IMR-90 (cell line): Measurements from ENCODE around the gene HPN.

Experiments used
- BHLHE40 ChIP-seq: fragments of 150-350 bp; IDR thresholded peaks from 2 replicates; pipeline ENCODE4 v1.6.1; 2016; ENCODE audit warnings: mild to moderate bottlenecking, low read depth, low read length
- CHD1 ChIP-seq: IDR thresholded peaks from 2 replicates; pipeline ENCODE4 v1.6.1; 2012; ENCODE audit warnings: low read depth, low read length, improper control_type of control experiment
- CTCF ChIP-seq: conservative IDR thresholded peaks from 2 replicates; pipeline ENCODE4 v1.5.1; 2012; ENCODE audit warnings: mild to moderate bottlenecking, low read depth, low read length, improper control_type of control experiment
- FOS ChIP-seq: fragments of 150-350 bp; IDR thresholded peaks from 2 replicates; pipeline ENCODE4 v1.6.1; 2016; ENCODE audit warnings: low read depth, low read length
- MXI1 ChIP-seq: IDR thresholded peaks from 2 replicates; pipeline ENCODE4 v1.6.1; 2012; ENCODE audit warnings: low read depth, mild to moderate bottlenecking, low read length, moderate library complexity, borderline replicate concordance
- NFE2L2 ChIP-seq: fragments of 150-350 bp; IDR thresholded peaks from 2 replicates; pipeline ENCODE4 v1.6.1; 2016; ENCODE audit warnings: low read depth, mild to moderate bottlenecking, low read length
- POLR2A ChIP-seq: IDR thresholded peaks from 2 replicates; pipeline ENCODE4 v1.6.1; 2012; ENCODE audit warnings: mild to moderate bottlenecking, low read depth, low read length
- RAD21 ChIP-seq: IDR thresholded peaks from 2 replicates; pipeline ENCODE4 v1.6.1; 2012; ENCODE audit warnings: low read length, improper control_type of control experiment
- RCOR1 ChIP-seq: IDR thresholded peaks from 2 replicates; pipeline ENCODE4 v1.6.1; 2012; ENCODE audit warnings: mild to moderate bottlenecking, low read length, improper control_type of control experiment; ENCODE audit not compliant: insufficient replicate concordance
- SMC3 ChIP-seq: fragments of 150-350 bp; IDR thresholded peaks from 2 replicates; pipeline ENCODE4 v1.6.1; 2016; ENCODE audit warnings: low read depth, mild to moderate bottlenecking, antibody characterized with exemption, low read length, moderate library complexity
- USF2 ChIP-seq: fragments of 150-350 bp; IDR thresholded peaks from 2 replicates; pipeline ENCODE4 v1.6.1; 2017; ENCODE audit warnings: mild to moderate bottlenecking, antibody characterized with exemption, low read length, low read depth

- no peak for TF ChIP-seq CTCF
- TF ChIP-seq CHD1: no peak
- TF ChIP-seq USF2: no peak
- no peak for TF ChIP-seq FOS
- no peak for TF ChIP-seq SMC3
- TF ChIP-seq RCOR1: no peak
- no peak for TF ChIP-seq POLR2A
- TF ChIP-seq NFE2L2: no peak
- TF ChIP-seq RAD21: no peak
- TF ChIP-seq BHLHE40: no peak
- TF ChIP-seq MXI1: no peak
Measured at GRCh38 chr19:34994286-34994642, 47.3 kb upstream of the HPN start.
